Measurements from ENCODE around the gene CRELD2.

- TF ChIP-seq GATA1 (IDR thresholded peaks at IDR 0.05; ENCODE audit: low read depth, low read length) (no peak), POLR2A (IDR thresholded peaks at IDR 0.05; ENCODE audit: low read length) (no peak)
Observed at GRCh38 chr22:49961601-49962011, 43.2 kb downstream of the CRELD2 start.
